Heart right ventricle (tissue), 16 donors: ENCODE data around the gene TRIM13. TPM values are rescaled to one million over a fixed set of nuclear protein-coding genes. Genes with fewer than 3 reads are reported as not detected.

Source experiments
- ATAC-seq, 8 donors: fragments of 200-7000 bp; cut with Tn5 transposase; one replicate each; pipeline ENCODE4 v1.9.1; 2020; ENCODE audit warnings: mild to moderate bottlenecking in 8 of 8, moderate library complexity in 8 of 8, moderate number of reproducible peaks in 1 of 8
- DNase-seq, 2 donors: peaks; one replicate each; pipeline ENCODE4 v3.0.0-alpha.2; 2020
- H3K27ac ChIP-seq, 10 donors: fragments of 200-600 bp; sonication (generic) in 2 of 10; one replicate each; pipeline versions ENCODE4 v1.5.0 to v1.8.0; 2020 to 2022; ENCODE audit warnings: mild to moderate bottlenecking in 3 of 10
- H3K27me3 ChIP-seq, 7 donors: fragments of 200-600 bp; one replicate each; pipeline ENCODE4 v1.8.0; 2021 to 2022; ENCODE audit warnings: mild to moderate bottlenecking in 2 of 7
- H3K36me3 ChIP-seq, 9 donors: fragments of 200-600 bp; sonication (generic) in 1 of 9; one replicate each; pipeline versions ENCODE4 v1.5.0 to v1.8.0; 2020 to 2022; ENCODE audit warnings: mild to moderate bottlenecking in 2 of 9
- H3K4me1 ChIP-seq, 9 donors: fragments of 200-600 bp; sonication (generic) in 1 of 9; one replicate each; pipeline versions ENCODE4 v1.5.0 to v1.8.0; 2020 to 2022; ENCODE audit warnings: mild to moderate bottlenecking in 4 of 9
- H3K4me3 ChIP-seq, 10 donors: fragments of 200-600 bp; sonication (generic) in 2 of 10; one replicate each; pipeline versions ENCODE4 v1.5.0 to v1.8.0; 2020 to 2022; ENCODE audit warnings: mild to moderate bottlenecking in 7 of 10, moderate library complexity in 2 of 10
- H3K9me3 ChIP-seq, 11 donors: fragments of 200-600 bp in 10 of 11; sonication (generic) in 2 of 11; one replicate each; pipeline versions ENCODE4 v1.5.0 to v1.8.0; 2013 to 2022; ENCODE audit warnings: mild to moderate bottlenecking in 2 of 11, control low read depth in 1 of 11, moderate library complexity in 1 of 11
- WGBS, 2 donors: extraction: QIAGEN DNeasy Blood & Tissue Kit; methylation state at CpG; one replicate each; pipeline ENCODE4 v1.1.7; 2013; ENCODE audit warnings: inconsistent platforms in 1 of 2; 5-methylcytosine and 5-hydroxymethylcytosine counted together
- intact Hi-C, 10 donors: fragments of 100-400 bp; cut with DNase I; formaldehyde crosslinking; loops; one replicate each; pipeline versions ENCODE4 v1.11.1 to v1.14.2; 2022
- microRNA-seq, 2 donors: library from miRNA; unstranded; fragments of <30 nt; microRNA quantifications; one replicate each; pipeline ENCODE4 v1.2.0, GENCODE V29; 2021
- polyA plus RNA-seq, 2 donors: library from polyadenylated mRNA; stranded (reverse); fragments of 200-250 nt; gene quantifications; one replicate each; pipeline ENCODE4 v1.2.3, GENCODE V29; 2013
- total RNA-seq, 10 donors: library from RNA; stranded (reverse); fragmentation: NEBNext Ultra II Directional in 3 of 10; extraction: Animal tissue kit (Norgen Biotek cat#: 25700) in 3 of 10; gene quantifications; one replicate each; pipeline versions ENCODE4 v1.2.1 to v1.2.4, GENCODE V29; 2021 to 2023
- TF ChIP-seq, protein P1 (sequence below), 9 donors: fragments of 200-600 bp; sonication (generic) in 2 of 9; IDR thresholded peaks; one replicate each; pipeline versions ENCODE4 v1.5.0 to v1.8.0; 2021 to 2022; ENCODE audit warnings: antibody characterized with exemption in 9 of 9, mild to moderate bottlenecking in 5 of 9, moderate library complexity in 1 of 9
- donor health status: Arrhythmogenic right ventricular cardiomyopathy.
- donor health status: ischemic (EF 13 %, LVEDD 7.1; RV severe dilation, severe dysfunction).
- donor health status: healthy with polysubstance abuse.
- donor health status: DM: no; HTN: yes; CAD: no.
- donor health status: DM: no; HTN: no; CAD: no.
- donor health status: ischemic (EF 25% LVEDD 6.9; RV normal size, moderate dysfunction).
- donor health status: ischemic (EF 25% LVEDD 5.7; RV mildly dilated, moderate dysfunction).
- donor health status: healthy.
- donor health status: DM: yes; HTN: yes; CAD: no.
- donor health status: Ischemic cardiomyopathy.
- donor health status: ischemic (EF 35%, LVEDD 5.7; RV mildly dilated, moderate dysfunction).
- donor health status: nonischemic (EF 11% LVEDD 7.7; RV severe dilation, severe dysfunction).
- donor health status: DM: yes; HTN: yes; CAD: no.
- donor health status: PGD.
- donor health status: ischemic (EF 29% LVEDD 5.4; RV normal size, mild dysfunction).
- donor health status: nonischemic (EF 23%, LVEDD 6.1; RV moderate dilation, normal function).

The TRIM13 gene
- total and polyA plus RNA-seq, 12 donors: 9.7 to 26.9 (median 19.1) TPM

GRCh38 chr13:50065712-50066111, 68.9 kb downstream of the TRIM13 start:
- intact Hi-C loops: loop anchor here in 1 of 10 donors (10.0 kb wide), 1 partner anchor 61 kb away; no protein-coding TSS in a partner anchor
- no peak overlapping the region for H3K4me3 ChIP-seq
- peaks cover 0 to 80% (median 0%) of the 10 kb centered on the region in 9 donors for H3K36me3 ChIP-seq
- no peaks in the 10 kb centered on the region for H3K9me3 ChIP-seq
- TF ChIP-seq, protein P1, sequence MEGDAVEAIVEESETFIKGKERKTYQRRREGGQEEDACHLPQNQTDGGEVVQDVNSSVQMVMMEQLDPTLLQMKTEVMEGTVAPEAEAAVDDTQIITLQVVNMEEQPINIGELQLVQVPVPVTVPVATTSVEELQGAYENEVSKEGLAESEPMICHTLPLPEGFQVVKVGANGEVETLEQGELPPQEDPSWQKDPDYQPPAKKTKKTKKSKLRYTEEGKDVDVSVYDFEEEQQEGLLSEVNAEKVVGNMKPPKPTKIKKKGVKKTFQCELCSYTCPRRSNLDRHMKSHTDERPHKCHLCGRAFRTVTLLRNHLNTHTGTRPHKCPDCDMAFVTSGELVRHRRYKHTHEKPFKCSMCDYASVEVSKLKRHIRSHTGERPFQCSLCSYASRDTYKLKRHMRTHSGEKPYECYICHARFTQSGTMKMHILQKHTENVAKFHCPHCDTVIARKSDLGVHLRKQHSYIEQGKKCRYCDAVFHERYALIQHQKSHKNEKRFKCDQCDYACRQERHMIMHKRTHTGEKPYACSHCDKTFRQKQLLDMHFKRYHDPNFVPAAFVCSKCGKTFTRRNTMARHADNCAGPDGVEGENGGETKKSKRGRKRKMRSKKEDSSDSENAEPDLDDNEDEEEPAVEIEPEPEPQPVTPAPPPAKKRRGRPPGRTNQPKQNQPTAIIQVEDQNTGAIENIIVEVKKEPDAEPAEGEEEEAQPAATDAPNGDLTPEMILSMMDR (IDR thresholded peaks at IDR 0.05): no peak
- ATAC-seq (no peak), DNase-seq (no peak)
- no peaks in the 10 kb centered on the region for H3K27me3 ChIP-seq
- no peak overlapping the region for H3K27ac ChIP-seq
- 65 to 70% methylated on average over 1 of the region's 1 CpG for WGBS, 2 donors
- peaks cover 0 to 20% (median 0%) of the 10 kb centered on the region in 9 donors for H3K4me1 ChIP-seq

Small RNA genes lying within 50 kb of the gene (microRNA-seq; reads per million reads assigned to microRNA genes)
- gene MIR15A (2,161 to 3,257 reads per million in 2 donors), gene MIR16-1 (528 to 1,276 reads per million in 2 donors), gene MIR3613 (18.6 to 63.9 reads per million in 2 donors)

Other genes with a start within 250 kb of the TRIM13 start
- 10 to 100 TPM; 47.7 to 79.1 (median 56.7) TPM for gene KPNA3, start 204.4 kb upstream of the TRIM13 start, total RNA-seq
- 10 to 100 TPM; 22.5 to 31.5 TPM for gene KPNA3, start 204.4 kb upstream of the TRIM13 start, polyA plus RNA-seq
- 10 to 100 TPM in 9 of 10 donors, 1 to 10 TPM in 1; 10.0 to 14.4 (median 12.9) TPM for gene SPRYD7, start 60.7 kb upstream of the TRIM13 start, total RNA-seq
- 10 to 100 TPM in 1 of 2 donors, 1 to 10 TPM in 1; 10.0 to 10.5 TPM for gene SPRYD7, start 60.7 kb upstream of the TRIM13 start, polyA plus RNA-seq
- under 1 TPM in 6 of 10 donors, not detected in 4; 0.19 to 0.86 (median 0.29) TPM for gene KCNRG, start 18.4 kb downstream of the TRIM13 start, total RNA-seq
- under 1 TPM; 0.19 to 0.22 TPM for gene KCNRG, start 18.4 kb downstream of the TRIM13 start, polyA plus RNA-seq